ENCODE data around the gene PALS2. TPM values are rescaled to one million over a fixed set of nuclear protein-coding genes. Genes with fewer than 3 reads are reported as not detected.

The PALS2 gene
- total RNA-seq, 1 donor from 2014 or later = 14.9 TPM

DNA sequence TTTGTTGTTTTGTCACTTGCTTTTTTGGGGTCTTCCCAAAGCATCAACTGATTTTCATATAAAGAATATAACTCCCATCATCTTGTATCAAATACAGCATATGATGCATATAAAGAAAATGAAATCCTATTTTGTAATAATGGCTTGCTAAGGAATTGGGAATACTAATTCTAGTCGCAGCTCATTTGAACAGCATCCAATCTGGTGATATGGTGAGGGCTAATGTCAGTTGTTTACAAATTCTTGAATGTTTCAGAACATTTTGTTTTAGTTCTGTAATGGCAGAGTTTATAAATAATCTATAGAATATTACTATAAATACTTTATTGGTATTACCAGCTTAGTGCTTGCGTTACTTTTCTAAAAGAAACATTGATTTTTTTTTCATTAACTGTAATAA lies 8.9 kb downstream of the PALS2 start:
- ATAC-seq = no peak
- DNase-seq (ENCODE audit: low spot score) = no peak

DNA sequence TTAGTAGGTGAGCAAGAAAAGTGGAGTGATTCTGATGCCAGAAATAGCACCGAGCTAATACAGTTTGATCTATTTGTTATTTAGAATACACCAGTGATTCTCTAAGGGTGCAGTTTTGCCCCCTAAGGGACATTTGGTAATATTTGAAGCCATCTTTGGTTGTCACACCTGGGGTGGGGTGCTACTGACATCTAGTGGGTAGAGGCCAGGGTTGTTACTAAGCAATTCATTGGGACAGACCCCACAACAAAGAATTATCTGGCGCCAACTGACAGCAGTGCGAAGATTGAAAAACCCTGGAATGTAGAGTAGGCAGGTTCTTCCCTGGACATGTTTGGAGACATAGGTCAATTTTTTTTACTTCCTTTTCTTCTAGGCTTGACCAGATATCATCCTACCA lies 14.6 kb downstream of the PALS2 start:
- DNase-seq (ENCODE audit: low spot score) (no peak), ATAC-seq (peak; percentile 53)

DNA sequence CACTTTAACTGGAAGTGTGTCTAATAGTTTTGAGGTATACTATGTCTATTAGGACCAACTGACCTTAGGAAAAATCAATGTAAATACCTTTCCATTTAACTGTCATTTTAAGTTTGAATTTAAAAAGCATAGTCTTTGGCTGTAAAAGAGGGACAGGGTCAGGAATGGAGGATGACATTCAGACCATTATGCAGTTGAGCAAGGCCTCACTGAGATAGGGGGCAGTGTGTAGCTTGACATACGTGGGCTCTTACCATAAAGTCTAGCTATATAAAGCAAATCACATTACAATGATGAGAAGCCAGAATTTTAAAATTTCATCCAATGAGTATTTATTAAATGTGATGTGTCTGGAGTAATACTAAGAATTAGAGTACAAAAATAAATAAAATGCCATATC lies 17.9 kb downstream of the PALS2 start:
- no peak for DNase-seq (ENCODE audit: low spot score)
- no peak for ATAC-seq

DNA sequence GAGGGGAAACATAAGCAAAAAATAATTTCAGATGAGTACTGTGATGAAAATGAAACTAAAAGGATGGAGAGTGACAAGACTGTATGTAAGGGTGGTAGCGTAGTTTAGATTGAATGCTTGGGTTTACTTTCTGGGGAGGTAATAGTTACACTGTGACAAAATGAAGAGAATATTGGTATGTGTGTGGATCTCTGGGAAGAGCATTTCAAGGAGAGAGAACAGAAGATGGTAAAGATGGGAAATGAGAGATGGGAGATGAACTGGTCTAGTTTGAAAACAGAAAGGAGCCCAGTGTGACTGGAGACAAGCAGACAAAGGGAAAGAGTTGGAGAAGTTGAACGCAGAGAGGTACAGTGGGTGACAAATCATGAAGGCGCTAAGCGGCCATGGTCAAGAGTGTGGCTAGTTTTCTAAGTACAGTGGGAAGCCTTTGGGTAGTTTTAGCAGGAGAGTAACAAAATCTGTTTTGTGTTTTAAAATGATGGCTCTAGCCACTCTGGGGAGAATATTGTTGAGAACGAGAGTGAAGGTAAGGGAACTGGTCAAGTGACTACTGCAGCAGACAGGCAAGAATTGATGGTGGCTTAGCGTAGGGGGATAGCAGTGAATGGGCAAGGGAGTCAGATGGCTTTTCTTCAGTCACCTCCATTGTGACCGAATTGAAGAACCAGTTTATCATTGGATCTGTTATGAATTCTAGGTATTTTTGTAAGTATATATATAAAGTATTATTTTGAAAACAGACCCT lies 22.6 kb downstream of the PALS2 start:
- ATAC-seq (no peak), DNase-seq (ENCODE audit: low spot score) (no peak)

DNA sequence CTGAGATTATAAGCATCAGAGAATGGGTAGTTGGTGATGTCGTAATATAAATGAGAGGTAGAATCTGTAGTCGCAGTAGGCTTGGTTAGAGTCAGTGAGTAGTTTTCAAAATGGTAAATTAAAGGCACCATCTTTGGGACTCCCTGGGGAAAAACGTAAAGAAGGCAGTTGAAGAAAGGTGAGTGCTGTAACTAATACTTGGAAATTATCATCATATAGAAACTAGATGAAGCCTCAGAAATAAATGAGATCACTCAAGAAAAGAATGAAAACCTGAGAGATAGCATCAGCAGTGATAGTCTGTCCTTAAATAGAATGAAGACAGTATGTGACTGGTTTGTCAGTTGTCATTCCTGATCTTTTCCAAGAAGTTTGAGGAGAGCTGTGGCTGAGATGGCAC lies 23.8 kb downstream of the PALS2 start:
- ATAC-seq = no peak
- DNase-seq (ENCODE audit: low spot score) = no peak

DNA sequence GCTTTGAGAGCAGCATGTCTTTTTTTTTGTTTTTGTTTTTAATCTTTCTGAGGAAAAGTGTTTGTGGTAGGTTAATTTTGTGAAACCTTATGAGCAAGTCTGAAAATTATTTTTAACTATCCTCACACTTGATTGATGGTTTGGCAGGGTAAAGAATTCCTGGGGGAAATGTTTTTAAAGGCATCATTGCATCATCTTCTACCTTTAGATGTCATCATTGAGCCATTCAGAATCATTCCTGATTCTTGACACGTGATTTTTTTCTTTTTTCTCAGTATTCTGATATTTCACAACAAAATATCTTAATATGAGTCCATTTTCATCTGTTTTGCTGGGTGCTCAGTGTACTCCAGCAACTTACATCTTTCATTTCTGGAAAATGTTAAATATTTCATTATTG lies 28.3 kb downstream of the PALS2 start:
- ATAC-seq (no peak), DNase-seq (ENCODE audit: low spot score) (no peak)

DNA sequence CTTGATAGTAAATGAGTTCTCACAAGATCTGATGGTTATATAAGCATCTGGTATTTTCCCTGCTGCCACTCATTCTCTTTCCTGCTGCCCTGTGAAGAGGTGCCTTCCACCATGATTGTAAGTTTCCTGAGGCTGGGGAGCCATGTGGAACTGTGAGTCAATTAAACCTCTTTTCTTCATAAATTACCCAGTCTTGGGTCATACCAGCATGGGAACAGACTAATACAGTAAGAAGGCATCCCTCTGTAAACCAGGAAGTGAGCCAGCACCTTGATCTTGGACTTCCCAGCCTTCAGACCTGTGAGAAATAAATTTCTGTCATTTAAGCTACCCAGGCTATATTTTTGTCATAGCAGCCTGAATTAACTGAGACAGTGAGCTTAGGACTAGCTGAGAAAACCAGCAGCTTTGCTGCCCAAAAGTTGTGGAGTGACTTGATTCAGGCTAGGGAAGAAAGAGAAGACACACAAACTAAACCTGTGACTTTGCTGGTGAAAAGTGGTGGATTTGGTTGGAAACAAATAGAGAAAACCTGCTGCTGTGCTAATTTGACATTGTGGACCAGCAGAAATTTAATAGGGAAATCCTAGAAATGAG lies 29.7 kb downstream of the PALS2 start:
- ATAC-seq = no peak
- no peak for DNase-seq (ENCODE audit: low spot score)

DNA sequence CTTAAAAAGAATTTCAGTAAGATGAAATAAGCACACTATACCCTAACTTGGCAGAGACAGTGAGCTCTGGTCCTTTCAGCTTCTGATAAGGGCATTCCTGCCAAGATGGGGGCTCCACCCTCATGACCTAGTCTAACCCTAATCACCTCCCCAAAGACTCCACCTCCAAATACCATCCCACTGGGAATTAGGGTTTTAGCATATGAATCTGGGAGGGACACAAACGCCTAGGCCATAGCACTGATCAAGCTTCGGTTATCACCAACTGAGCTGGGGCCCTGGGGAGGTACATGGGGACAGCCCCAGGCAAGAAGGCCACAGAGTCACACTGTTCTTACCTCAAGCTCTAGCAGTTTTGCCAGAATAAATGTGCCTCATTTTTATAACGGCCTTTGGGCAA lies 31.4 kb downstream of the PALS2 start:
- no peak for DNase-seq (ENCODE audit: low spot score)
- no peak for ATAC-seq

DNA sequence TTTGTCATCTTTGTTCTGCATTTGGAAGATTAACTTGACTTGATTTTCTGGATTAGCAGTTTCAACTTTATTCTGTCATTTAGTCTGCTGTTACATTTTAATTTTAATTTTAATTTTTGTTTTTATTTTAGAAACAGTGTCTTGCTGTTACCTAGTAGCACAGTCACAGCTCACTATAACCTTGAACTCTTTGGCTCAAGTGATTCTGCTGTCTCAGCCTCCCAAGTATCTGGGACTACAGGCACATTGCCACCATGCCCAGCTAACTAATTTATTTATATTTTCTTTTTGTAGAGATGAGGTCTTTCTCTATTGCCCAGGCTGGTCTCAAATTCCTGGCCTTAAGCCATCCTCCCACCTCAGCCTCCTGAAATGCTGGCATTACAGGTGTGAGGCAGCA lies 35.3 kb downstream of the PALS2 start:
- ATAC-seq = peak; percentile 51
- DNase-seq (ENCODE audit: low spot score) = no peak

DNA sequence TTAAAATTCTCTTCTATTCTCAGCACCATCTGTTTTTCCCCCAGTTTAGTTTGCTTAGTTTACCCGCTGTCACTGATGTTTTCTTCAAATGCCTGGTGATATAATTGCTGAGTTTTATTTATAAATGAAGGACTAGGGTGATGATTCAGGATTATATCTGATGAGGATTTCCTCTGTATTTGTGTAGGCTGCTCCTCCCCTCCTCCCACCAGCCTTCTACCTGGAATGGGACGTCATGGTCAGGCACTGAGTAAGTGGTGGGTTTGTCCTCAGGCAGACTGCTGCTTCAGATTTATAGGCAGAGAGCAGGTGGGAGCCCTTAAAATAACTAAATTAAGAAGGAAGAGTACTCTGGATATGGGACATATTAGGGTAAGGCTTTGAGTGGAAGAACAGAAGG lies 35.8 kb downstream of the PALS2 start:
- DNase-seq (ENCODE audit: low spot score) = no peak
- ATAC-seq = no peak

DNA sequence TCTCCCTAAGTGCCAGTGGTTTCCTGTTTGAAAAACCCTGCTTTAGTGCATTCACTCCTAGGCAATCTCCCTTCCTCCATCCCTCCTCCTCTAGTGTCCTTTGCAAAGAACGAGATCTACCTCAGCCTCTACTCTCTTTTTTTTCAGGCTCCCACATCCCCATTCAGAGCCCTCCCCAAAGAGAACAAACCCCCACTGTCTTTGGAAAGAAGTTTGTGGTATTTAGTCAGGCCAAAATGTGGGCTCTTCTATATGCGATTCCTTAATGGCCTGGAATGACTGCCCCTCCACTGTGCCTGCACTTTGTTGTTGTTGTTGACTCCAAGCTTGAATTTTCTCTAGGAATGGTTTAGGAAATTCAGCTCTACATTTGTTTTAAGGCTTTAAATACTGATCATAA lies 36.3 kb downstream of the PALS2 start:
- no peak for ATAC-seq

DNA sequence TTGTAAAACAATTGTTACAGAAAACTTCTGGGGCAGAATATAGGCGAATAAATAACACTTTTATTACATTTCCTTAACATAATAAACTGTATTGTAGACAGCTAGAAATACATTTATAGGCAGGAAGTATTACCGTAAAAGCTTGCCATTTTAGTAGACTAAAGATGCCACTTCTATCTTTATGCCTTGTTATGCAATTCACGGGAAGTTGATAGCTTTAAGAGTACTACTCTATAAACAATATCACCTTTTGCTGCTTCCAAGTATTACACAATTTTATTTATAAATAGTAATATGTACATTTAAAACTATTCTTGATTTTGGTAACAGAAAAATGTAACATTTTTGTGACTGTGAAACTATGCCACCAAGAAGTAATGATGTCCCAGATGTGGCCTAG lies 37.9 kb downstream of the PALS2 start:
- DNase-seq (ENCODE audit: low spot score) (no peak), ATAC-seq (no peak)

More for the DNA sequence above, 36.3 kb downstream of the PALS2 start:
- no peak for DNase-seq (ENCODE audit: low spot score)

DNA sequence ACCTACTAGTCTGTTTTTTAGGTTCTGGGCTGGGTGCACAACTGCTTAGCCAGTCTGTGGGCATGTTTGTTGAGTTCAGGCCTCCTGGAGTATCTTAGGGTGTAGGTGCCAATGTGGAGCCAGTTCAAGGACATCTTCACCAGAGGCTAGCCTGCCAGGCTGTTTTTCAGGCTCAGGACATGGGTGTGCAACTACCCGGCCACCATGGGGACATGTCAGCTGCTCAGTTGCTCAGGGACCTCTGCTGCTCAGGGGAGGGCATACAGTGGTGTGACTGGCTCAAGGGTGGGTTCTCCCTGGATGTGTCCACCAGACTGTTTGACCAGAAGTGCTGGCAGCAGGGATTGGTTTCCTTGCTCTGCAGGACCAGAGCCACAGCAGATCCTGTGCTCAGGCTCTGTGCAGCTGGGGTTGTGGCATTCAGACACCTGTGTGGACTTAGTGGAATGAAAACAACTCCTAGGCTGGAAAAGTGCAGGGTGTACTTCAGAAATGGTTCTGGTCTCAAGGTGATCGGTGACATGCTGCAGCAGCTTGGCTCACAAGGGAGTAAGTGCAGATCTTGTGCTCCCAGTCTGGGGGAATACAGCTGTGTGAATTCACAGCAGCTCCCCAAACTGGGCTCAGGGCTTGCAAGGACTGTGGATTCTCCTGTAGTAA lies 44.8 kb downstream of the PALS2 start:
- DNase-seq (ENCODE audit: low spot score) (peak; percentile 50), ATAC-seq (peak; percentile 92)

DNA sequence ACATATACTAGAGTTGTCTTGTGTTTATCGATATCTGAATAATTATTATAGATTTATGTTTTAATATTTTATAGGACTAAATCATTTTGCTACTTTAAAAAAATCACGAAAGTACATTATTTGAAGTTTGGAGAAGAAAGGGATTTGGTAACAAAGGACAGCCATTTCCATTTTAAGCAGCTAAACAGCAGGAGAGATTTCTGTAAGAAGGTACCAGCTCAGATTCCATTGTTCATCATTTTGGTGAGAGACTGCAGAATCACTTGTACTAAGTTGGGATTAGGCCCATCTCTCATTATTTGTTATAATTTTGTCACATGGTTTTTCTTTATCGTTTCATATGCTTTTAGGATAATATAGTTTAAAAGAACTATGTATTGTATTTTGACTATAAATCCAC lies 46.7 kb downstream of the PALS2 start:
- DNase-seq (ENCODE audit: low spot score) (no peak), ATAC-seq (no peak)

DNA sequence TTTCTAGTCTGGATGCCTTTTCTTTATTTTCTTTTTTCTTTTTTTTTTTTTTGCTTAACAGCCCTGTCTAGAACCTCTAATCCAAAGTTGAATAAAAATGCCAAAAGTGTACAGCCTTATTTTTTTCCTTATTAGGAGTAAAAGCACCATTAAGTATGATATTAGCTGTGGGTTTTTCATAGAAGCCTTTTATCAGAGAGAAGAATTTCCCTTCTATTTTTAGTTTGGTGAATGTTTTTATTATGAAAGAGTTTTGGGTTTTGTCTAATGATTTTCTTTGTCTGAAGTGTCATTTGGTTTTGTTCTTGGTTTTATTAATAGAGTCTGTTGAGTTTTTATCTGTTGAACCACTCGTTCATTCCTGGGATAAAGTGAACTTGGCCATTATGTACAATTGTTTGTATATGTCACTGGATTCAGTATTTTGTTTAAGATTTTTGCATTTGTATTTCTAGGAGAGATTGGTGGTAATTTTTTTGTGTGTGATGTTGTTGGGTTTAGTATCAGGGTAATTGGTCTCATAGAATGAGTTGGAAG lies 49.5 kb downstream of the PALS2 start:
- ATAC-seq (no peak), DNase-seq (ENCODE audit: low spot score) (no peak)

Other genes with a start within 250 kb of the PALS2 start
- 4.8 TPM for gene GSDME, start 184.0 kb downstream of the PALS2 start, total RNA-seq

Measured in left lobe of liver (tissue), 2 donors.